ENCODE data around the gene ZNF385B.

GRCh38 chr2:179556425-179556824 lies 305.0 kb downstream of the ZNF385B start:
- TF ChIP-seq CTCF (IDR thresholded peaks at IDR 0.05) (no peak), EP300 (IDR thresholded peaks at IDR 0.05) (no peak), POLR2A (IDR thresholded peaks at IDR 0.05) (no peak), POLR2AphosphoS5 (IDR thresholded peaks at IDR 0.05) (no peak)

Data from stomach (tissue), 4 donors.